GM10266 (cell line): Measurements from ENCODE around the gene NUP155.
"Not testable (repeated sequence)": the region's sequence is repeated elsewhere in the genome, so short reads cannot be mapped to it uniquely, and the experiment has no call there.

Experiments used
- DNase-seq: peaks from one replicate; pipeline ENCODE4 v3.0.0; 2012; ENCODE audit errors: extremely low spot score
- CTCF ChIP-seq: IDR thresholded peaks from 2 replicates; pipeline ENCODE4 v1.5.1; 2012; ENCODE audit warnings: mild to moderate bottlenecking, low read depth; ENCODE audit not compliant: control insufficient read depth, insufficient read depth; ENCODE audit errors: missing control alignments

The NUP155 gene

GRCh38 chr5:37319037-37319782, 51.7 kb downstream of the NUP155 start:
- no peak for DNase-seq
- TF ChIP-seq CTCF: no peak

GRCh38 chr5:37316027-37316426, 54.9 kb downstream of the NUP155 start:
- no peak for TF ChIP-seq CTCF
- no peak for DNase-seq

- no peak for TF ChIP-seq CTCF
- DNase-seq: no peak
These were observed 60.5 kb downstream of the NUP155 start for GRCh38 chr5:37310360-37310759.

- no peak for TF ChIP-seq CTCF
These were observed 62.1 kb downstream of the NUP155 start for GRCh38 chr5:37308793-37309192.

GRCh38 chr5:37304888-37305287, 66.0 kb downstream of the NUP155 start:
- TF ChIP-seq CTCF: no peak

More at GRCh38 chr5:37308793-37309192, 62.1 kb downstream of the NUP155 start:
- no peak for DNase-seq

GRCh38 chr5:37296313-37296712, 74.6 kb downstream of the NUP155 start:
- DNase-seq: not testable (repeated sequence)

More at GRCh38 chr5:37304888-37305287, 66.0 kb downstream of the NUP155 start:
- DNase-seq: no peak

- TF ChIP-seq CTCF: no peak
- no peak for DNase-seq
These were observed 87.6 kb downstream of the NUP155 start for GRCh38 chr5:37283214-37283820.
